Fibroblast of mammary gland (primary cell): Measurements from ENCODE around the gene POLDIP2.

Experiments
- DNase-seq: peaks from one replicate; pipeline ENCODE4 v3.0.0-alpha.2; 2010; ENCODE audit warnings: low read depth
- H3K4me3 ChIP-seq: 2 replicates; pipeline ENCODE4 v1.5.1; 2011; ENCODE audit warnings: low read depth, mild to moderate bottlenecking, low read length, moderate library complexity; ENCODE audit not compliant: control insufficient read depth
- CTCF ChIP-seq: conservative IDR thresholded peaks from 2 replicates; pipeline ENCODE4 v1.5.1; 2011; ENCODE audit warnings: low read depth, low read length, inconsistent platforms; ENCODE audit not compliant: control insufficient read depth, insufficient read depth

Gene POLDIP2

GRCh38 chr17:28357061-28357900 is at the start of gene POLDIP2:
POLDIP2 (minus strand) TSS chr17:28357527; CDS start chr17:28357448, 79 bp downstream.
- DNase-seq, result peak; percentile 92
- peak within 1 kb of the TSS; percentile 97 for H3K4me3 ChIP-seq
- TF ChIP-seq CTCF, result no peak

GRCh38 chr17:28406473-28406814 is 49.1 kb upstream of the POLDIP2 start:
- TF ChIP-seq CTCF, result no peak
- peak; percentile 9 for DNase-seq
- H3K4me3 ChIP-seq, result peak overlapping the region; percentile 63

- DNase-seq, result peak; percentile 16
- no peak for TF ChIP-seq CTCF
- H3K4me3 ChIP-seq, result peak within 1 kb of the TSS; percentile 63
Measured at GRCh38 chr17:28405632-28406472, 48.5 kb upstream of the POLDIP2 start, which contains the start of gene SLC46A1. SLC46A1 (minus strand) TSS chr17:28406212; CDS start chr17:28406114, 98 bp downstream.

- no peak for DNase-seq
- no peak for TF ChIP-seq CTCF
- H3K4me3 ChIP-seq, result peak overlapping the region; percentile 63
Measured at GRCh38 chr17:28404812-28405570, 47.7 kb upstream of the POLDIP2 start.

GRCh38 chr17:28404461-28404811 is 47.1 kb upstream of the POLDIP2 start:
- no peak for DNase-seq
- no peak overlapping the region for H3K4me3 ChIP-seq
- TF ChIP-seq CTCF, result no peak

GRCh38 chr17:28404007-28404406 is 46.7 kb upstream of the POLDIP2 start:
- H3K4me3 ChIP-seq, result no peak overlapping the region
- TF ChIP-seq CTCF, result no peak
- DNase-seq, result no peak
